Keratinocyte (primary cell): ENCODE data around the gene CACNA2D4. TPM values are rescaled to one million over a fixed set of nuclear protein-coding genes. Genes with fewer than 3 reads are reported as not detected.

ENCODE experiments used
- DNase-seq: peaks from one replicate; pipeline ENCODE4 v3.0.0-alpha.2; 2011; ENCODE audit warnings: low read depth, missing footprints, low spot score
- FAIRE-seq: peaks from 2 replicates; lab custom pipeline; 2011; peaks lifted over from hg19 to GRCh38; lab: Jason Lieb, UNC
- H2AFZ ChIP-seq: 2 replicates; pipeline ENCODE4 v1.6.0; 2012; ENCODE audit warnings: low read length, control low read depth, inconsistent platforms; ENCODE audit not compliant: control insufficient read depth
- H3K27ac ChIP-seq: 2 replicates; pipeline ENCODE4 v1.5.1; 2011; ENCODE audit warnings: low read length; ENCODE audit not compliant: control insufficient read depth, insufficient read depth
- H3K27me3 ChIP-seq: 3 replicates; pipeline ENCODE4 v1.6.0; 2011; ENCODE audit warnings: low read length; ENCODE audit not compliant: control insufficient read depth, insufficient read depth; ENCODE audit errors: extremely low read depth
- H3K36me3 ChIP-seq, 2 experiments: 2 replicates in 1 of 2; 3 replicates in 1 of 2; pipeline ENCODE4 v1.5.1; 2011; ENCODE audit warnings: low read length in 2 of 2, mild to moderate bottlenecking in 1 of 2; ENCODE audit not compliant: control insufficient read depth in 2 of 2, insufficient read depth in 2 of 2; ENCODE audit errors: extremely low read depth in 1 of 2
- H3K4me1 ChIP-seq: 3 replicates; pipeline ENCODE4 v1.5.1; 2011; ENCODE audit warnings: low read length; ENCODE audit not compliant: control insufficient read depth, insufficient read depth; ENCODE audit errors: extremely low read depth
- H3K4me2 ChIP-seq: 3 replicates; pipeline ENCODE4 v1.6.0; 2011; ENCODE audit warnings: low read depth, low read length; ENCODE audit not compliant: control insufficient read depth, insufficient read depth; ENCODE audit errors: extremely low read depth
- H3K4me3 ChIP-seq, 3 experiments: fragments of 200-600 bp in 1 of 3; sonication (generic) in 1 of 3; 2 replicates in 2 of 3; 3 replicates in 1 of 3; pipeline ENCODE4 v1.5.1; 2011 to 2016; ENCODE audit warnings: low read length in 3 of 3, mild to moderate bottlenecking in 3 of 3, control low read depth in 2 of 3, inconsistent platforms in 1 of 3, low read depth in 1 of 3, mixed read lengths in 1 of 3, mixed run types in 1 of 3, moderate library complexity in 1 of 3; ENCODE audit not compliant: control insufficient read depth in 2 of 3, insufficient read depth in 2 of 3; ENCODE audit errors: extremely low read depth in 1 of 3
- H3K79me2 ChIP-seq: 2 replicates; pipeline ENCODE4 v1.6.0; 2012; ENCODE audit warnings: low read length; ENCODE audit not compliant: control insufficient read depth, insufficient read depth
- H3K9ac ChIP-seq: 3 replicates; pipeline ENCODE4 v1.6.0; 2011; ENCODE audit warnings: low read length; ENCODE audit not compliant: control insufficient read depth, insufficient read depth; ENCODE audit errors: extremely low read depth
- H3K9me1 ChIP-seq: 3 replicates; pipeline ENCODE4 v1.6.0; 2011; ENCODE audit warnings: low read length; ENCODE audit not compliant: control insufficient read depth, insufficient read depth; ENCODE audit errors: extremely low read depth
- H3K9me3 ChIP-seq: 2 replicates; pipeline ENCODE4 v1.5.1; 2012; ENCODE audit warnings: low read depth, low read length; ENCODE audit not compliant: control insufficient read depth
- H4K20me1 ChIP-seq: 3 replicates; pipeline ENCODE4 v1.6.0; 2011; ENCODE audit warnings: low read length; ENCODE audit not compliant: control insufficient read depth, insufficient read depth; ENCODE audit errors: extremely low read depth
- EZH2 ChIP-seq: IDR thresholded peaks from one replicate; pipeline ENCODE4 v1.6.1; 2012; ENCODE audit warnings: inconsistent platforms, mild to moderate bottlenecking, low read length, moderate library complexity
- dilution Hi-C: fragments of 300-500 bp; cut with MboI; formaldehyde crosslinking; loops from one replicate; pipeline ENCODE4 v1.7.0; 2020; ENCODE audit warnings: low sequenced_read_pairs; ENCODE audit not compliant: extremely low pct_ligation_motif_present
- polyA plus RNA-seq, 5 experiments: library from polyadenylated mRNA; depleted of rRNA in 3 of 5; stranded (reverse) in 3 of 5; stranded (forward) in 1 of 5; unstranded in 1 of 5; fragments of >200 nt; gene quantifications; 1 replicate in 1 of 5; 2 replicates in 3 of 5; 3 replicates in 1 of 5; pipeline versions ENCODE4 v1.2.1 to v1.2.3, GENCODE V29; 2011 to 2012; ENCODE audit warnings: missing spikeins in 2 of 5, low read depth in 1 of 5, low replicate concordance in 1 of 5
- TF ChIP-seq, protein P1 (sequence below), 3 experiments: IDR thresholded peaks in 1 of 3; conservative IDR thresholded peaks in 1 of 3; optimal IDR thresholded peaks in 1 of 3; 2 replicates in 2 of 3; 3 replicates in 1 of 3; pipeline versions ENCODE3 to v1.5.1; 2011; ENCODE audit warnings: low read length in 3 of 3, mild to moderate bottlenecking in 3 of 3, moderate library complexity in 2 of 3, control low read depth in 1 of 3, inconsistent platforms in 1 of 3; ENCODE audit not compliant: insufficient read depth in 2 of 3; ENCODE audit errors: extremely low read depth in 1 of 3

Gene CACNA2D4
- polyA plus RNA-seq, 1 donor (not counting 4 experiments of a cell fraction or from before 2014, with no cell fraction given) = 0.09 TPM

- no peak overlapping the region for H3K27ac ChIP-seq
- no peak overlapping the region for H2AFZ ChIP-seq
- H3K79me2 ChIP-seq = no peaks in the 10 kb centered on the region
- no peak for FAIRE-seq
- H3K9me1 ChIP-seq = no peaks in the 10 kb centered on the region
- peaks cover 14% of the 10 kb centered on the region for H3K4me1 ChIP-seq
- TF ChIP-seq, protein P1, sequence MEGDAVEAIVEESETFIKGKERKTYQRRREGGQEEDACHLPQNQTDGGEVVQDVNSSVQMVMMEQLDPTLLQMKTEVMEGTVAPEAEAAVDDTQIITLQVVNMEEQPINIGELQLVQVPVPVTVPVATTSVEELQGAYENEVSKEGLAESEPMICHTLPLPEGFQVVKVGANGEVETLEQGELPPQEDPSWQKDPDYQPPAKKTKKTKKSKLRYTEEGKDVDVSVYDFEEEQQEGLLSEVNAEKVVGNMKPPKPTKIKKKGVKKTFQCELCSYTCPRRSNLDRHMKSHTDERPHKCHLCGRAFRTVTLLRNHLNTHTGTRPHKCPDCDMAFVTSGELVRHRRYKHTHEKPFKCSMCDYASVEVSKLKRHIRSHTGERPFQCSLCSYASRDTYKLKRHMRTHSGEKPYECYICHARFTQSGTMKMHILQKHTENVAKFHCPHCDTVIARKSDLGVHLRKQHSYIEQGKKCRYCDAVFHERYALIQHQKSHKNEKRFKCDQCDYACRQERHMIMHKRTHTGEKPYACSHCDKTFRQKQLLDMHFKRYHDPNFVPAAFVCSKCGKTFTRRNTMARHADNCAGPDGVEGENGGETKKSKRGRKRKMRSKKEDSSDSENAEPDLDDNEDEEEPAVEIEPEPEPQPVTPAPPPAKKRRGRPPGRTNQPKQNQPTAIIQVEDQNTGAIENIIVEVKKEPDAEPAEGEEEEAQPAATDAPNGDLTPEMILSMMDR (optimal IDR thresholded peaks at IDR 0.05 in 1 of 3, IDR thresholded peaks at IDR 0.05 in 1 of 3, conservative IDR thresholded peaks at IDR 0.05 in 1 of 3; ENCODE audit: extremely low read depth in 1 of 3, insufficient read depth in 2 of 3, low read length in 3 of 3) = no peak
- TF ChIP-seq EZH2 = no peak
- H3K9me3 ChIP-seq = no peaks in the 10 kb centered on the region
- peaks cover 0 to 5% of the 10 kb centered on the region in 2 experiments for H3K36me3 ChIP-seq
- no peaks in the 10 kb centered on the region for H3K27me3 ChIP-seq
- DNase-seq = no peak
- H3K4me2 ChIP-seq = no peak overlapping the region
- H3K4me3 ChIP-seq = no peak overlapping the region
- dilution Hi-C loops = no loop called here
- H3K9ac ChIP-seq = no peak overlapping the region
- no peaks in the 10 kb centered on the region for H4K20me1 ChIP-seq
These were observed 30.4 kb upstream of the CACNA2D4 start for GRCh38 chr12:1948883-1949282.

DNA sequence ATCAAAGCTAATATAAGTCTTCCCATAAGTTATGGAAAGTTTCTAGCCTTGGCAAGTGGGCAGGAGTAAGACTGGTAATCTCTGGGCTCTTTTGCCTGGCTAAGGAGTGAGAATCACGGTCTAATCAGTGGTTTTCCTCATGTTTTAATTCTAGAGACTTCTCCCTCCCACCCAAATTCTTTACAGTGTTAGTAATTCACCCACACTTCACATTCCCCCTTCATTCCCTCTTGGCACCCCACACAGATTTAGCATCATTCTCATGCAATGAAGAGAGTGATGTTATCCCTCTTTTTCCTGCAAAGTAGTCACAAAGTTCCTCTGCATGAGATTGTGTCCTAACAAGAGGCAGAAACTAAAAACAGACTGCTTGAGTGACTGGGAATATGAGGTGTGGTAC lies 28.6 kb upstream of the CACNA2D4 start:
- FAIRE-seq (no peak), DNase-seq (no peak)
- Histone ChIP-seq H3K4me2 (no peak overlapping the region), H3K36me3 (peaks cover 0 to 5% of the 10 kb centered on the region in 2 experiments), H3K27ac (no peak overlapping the region), H3K4me1 (peaks cover 14% of the 10 kb centered on the region), H3K9me1 (no peaks in the 10 kb centered on the region), H3K9me3 (no peaks in the 10 kb centered on the region), H3K79me2 (no peaks in the 10 kb centered on the region), H3K4me3 (no peak overlapping the region), H3K27me3 (no peaks in the 10 kb centered on the region), H3K9ac (no peak overlapping the region), H2AFZ (no peak overlapping the region), H4K20me1 (no peaks in the 10 kb centered on the region)
- dilution Hi-C loops = no loop called here
- TF ChIP-seq, protein P1 (optimal IDR thresholded peaks at IDR 0.05 in 1 of 3, IDR thresholded peaks at IDR 0.05 in 1 of 3, conservative IDR thresholded peaks at IDR 0.05 in 1 of 3; ENCODE audit: extremely low read depth in 1 of 3, insufficient read depth in 2 of 3, low read length in 3 of 3) = no peak
- no peak for TF ChIP-seq EZH2
